ENCODE measurements around the gene FBN1.

FBN1 gene

DNA sequence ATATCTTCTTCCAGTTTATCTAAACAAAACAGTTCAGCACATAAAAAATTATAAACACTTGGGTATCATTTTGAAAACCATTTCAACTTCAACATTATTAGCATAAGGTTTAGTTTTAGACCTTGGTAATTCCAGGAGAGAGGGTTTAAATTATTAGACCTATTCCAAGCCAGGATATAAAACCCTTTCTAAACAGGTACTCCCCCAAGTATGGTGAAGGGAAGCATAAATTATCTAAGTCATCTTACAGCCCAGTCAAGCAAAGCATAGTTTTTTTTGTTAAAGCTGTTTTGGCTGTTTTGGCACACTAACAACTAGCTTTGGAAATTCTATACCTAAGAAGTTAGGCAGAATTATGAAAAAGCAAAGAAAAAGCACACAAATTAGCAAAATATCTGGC is 87.3 kb downstream of the FBN1 start:
- TF ChIP-seq, protein P1, sequence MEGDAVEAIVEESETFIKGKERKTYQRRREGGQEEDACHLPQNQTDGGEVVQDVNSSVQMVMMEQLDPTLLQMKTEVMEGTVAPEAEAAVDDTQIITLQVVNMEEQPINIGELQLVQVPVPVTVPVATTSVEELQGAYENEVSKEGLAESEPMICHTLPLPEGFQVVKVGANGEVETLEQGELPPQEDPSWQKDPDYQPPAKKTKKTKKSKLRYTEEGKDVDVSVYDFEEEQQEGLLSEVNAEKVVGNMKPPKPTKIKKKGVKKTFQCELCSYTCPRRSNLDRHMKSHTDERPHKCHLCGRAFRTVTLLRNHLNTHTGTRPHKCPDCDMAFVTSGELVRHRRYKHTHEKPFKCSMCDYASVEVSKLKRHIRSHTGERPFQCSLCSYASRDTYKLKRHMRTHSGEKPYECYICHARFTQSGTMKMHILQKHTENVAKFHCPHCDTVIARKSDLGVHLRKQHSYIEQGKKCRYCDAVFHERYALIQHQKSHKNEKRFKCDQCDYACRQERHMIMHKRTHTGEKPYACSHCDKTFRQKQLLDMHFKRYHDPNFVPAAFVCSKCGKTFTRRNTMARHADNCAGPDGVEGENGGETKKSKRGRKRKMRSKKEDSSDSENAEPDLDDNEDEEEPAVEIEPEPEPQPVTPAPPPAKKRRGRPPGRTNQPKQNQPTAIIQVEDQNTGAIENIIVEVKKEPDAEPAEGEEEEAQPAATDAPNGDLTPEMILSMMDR (IDR thresholded peaks at IDR 0.05) = no peak

DNA sequence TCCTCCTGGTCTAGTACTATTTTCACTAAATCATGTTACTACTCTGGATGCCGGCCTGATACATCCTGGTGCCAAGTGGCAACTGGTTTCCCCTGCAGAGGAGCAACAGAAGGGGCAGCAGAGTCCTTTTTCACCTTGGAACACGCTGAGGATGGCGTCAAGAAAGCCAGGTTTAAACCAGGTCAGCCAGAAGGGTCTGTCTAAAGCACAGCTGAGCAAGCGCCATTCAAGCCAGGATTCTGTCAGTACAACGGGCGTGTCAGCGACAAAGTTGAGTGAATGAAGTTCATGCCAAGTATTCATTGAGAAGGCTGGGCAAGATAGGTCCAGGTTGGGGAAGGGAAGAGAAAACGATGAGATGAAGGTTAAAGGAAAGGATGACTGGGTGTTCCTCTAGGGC is 88.2 kb downstream of the FBN1 start:
- TF ChIP-seq, protein P1 (IDR thresholded peaks at IDR 0.05) = no peak

DNA sequence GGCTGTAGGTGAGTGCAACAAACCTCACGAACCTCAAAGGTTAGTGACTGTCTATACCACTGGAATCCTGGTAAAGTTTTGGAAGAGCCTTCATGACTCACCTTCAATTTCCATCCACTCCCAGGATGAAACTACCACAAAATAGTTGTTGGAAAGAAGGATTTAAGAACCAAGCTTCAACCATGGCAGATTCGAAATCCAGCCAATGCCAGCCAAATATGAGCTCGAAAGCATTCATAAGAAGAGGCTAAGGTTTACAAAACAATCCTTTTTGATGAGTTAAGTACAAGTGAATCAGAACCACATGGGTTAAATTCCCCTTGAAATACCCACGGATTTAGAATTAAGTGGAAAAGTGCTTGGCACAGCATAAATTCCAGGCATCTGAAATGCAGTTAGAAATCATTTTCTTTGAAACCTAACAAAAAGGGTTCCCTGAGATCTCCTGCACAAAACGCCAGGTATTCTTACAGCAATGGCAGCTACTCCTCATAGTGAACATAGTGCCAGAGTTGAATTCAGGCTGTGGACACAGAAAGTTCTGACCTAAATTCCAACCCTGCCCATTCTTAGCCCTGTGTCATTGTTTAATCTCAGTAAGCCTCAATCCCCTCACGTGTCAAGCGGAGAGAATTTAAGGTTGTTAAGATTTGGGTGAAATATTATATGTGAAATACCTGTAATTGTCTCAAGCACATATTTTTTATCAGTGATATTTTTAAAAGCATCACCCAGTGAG is 89.2 kb downstream of the FBN1 start:
- TF ChIP-seq, protein P1 (IDR thresholded peaks at IDR 0.05) = no peak

DNA sequence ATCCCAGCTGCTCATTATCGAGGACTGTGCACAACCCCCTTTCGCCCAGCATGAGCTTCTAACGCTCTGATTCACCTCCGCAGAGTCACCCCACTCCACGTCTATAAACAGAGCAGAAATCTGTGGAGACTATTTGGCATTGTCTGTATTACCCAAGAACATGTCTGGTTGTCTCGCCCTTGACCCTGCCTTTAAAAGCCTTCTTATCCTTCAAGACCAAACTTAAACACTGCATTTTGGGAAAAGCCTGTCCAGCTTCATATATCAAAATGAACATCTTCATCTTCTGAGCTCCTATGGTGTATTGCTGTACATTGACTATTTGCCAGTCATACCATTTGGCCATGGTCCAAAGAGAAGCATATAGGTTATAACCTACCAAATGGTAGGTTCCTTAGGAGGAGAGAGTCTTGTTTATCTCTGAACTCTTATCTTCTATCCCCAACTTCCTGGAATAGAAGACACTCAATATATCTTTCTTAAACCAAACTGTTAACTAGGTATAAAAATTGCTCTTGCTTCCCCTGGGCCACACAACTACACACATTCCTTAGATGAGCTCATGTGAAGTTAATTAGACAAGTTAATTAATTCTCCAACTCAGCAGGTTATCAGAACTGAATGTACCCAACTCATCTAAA is 90.1 kb downstream of the FBN1 start:
- TF ChIP-seq, protein P1 (IDR thresholded peaks at IDR 0.05) = no peak

DNA sequence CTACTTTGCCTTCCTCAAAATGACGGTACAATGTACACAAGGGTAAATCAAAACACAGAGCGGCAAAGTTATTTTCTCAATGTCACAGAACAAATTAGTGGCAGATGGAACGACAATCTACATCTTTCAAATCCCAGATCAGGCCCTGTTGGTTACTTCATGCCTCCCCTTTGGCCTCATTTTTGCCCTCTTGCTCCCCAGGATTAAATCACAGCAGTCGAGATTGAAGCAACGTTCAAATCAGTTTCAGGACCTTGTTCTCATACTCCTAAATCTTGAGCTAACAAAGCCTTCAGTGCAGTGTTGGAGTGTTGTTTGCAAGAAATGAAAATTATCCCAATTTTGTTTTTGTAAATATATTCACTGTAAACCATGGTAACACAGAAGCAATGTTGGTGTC is 91.4 kb downstream of the FBN1 start:
- TF ChIP-seq, protein P1 (IDR thresholded peaks at IDR 0.05) = no peak

DNA sequence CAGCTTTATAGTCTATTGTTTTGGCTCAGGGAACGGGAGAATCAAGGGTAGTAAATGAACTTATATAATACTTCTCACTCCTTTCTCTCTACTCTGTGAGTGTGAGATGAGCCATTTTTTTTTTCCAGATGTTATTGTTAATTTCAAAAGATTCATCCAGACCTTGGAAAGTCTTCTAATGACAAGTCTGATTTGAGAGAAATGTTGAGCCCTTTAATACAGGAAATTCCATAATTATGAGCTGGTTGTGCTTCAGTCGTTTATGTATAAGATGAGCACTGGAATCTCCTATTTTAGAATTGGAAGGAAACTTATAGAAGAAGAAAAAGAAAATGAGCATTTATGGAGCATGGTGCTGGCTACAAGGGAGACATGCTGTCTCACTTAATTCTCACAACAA is 92.0 kb downstream of the FBN1 start:
- TF ChIP-seq, protein P1 (IDR thresholded peaks at IDR 0.05) = no peak

DNA sequence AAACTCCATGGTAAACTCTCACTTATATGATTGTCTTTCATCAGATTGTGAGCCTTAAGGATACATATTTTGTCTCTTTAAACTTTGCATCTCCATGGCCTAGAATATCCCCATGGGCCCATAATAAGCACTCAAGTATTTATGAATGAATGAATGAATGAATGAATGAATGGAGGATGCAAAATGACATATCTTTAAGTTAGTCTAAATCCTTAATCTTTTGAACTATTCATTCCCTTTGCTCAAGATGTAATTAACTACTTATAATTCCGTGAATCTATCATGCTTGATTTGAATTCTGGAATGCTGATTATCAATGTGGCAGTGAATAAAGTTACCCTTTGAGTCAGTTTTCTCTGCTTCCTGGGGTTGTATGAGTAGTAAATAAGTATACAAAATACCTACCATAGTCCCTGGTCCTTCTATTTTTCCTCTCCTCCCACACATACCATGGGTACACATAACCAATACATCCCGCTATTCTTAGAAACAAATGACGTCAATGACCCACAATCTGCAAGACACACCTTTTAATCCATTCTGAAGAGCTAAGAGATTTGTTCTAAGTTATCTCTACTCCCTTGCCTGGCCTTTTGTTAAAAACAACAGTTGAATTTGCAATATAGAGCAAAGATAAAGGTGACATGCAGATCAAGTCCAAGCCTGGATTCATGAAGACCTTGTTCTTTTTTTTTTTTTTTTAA is 94.5 kb downstream of the FBN1 start:
- TF ChIP-seq, protein P1 (IDR thresholded peaks at IDR 0.05) = no peak

All from LNCAP (cell line).